Measurements from ENCODE around the gene PLEKHF1. TPM values are rescaled to one million over a fixed set of nuclear protein-coding genes. Genes with fewer than 3 reads are reported as not detected.

PLEKHF1 gene
- total and polyA plus RNA-seq, 2 of the 13 experiments (the other 11 are each of a cell fraction or from before 2014, with no cell fraction given), result 2.9 to 3.8 TPM

DNA sequence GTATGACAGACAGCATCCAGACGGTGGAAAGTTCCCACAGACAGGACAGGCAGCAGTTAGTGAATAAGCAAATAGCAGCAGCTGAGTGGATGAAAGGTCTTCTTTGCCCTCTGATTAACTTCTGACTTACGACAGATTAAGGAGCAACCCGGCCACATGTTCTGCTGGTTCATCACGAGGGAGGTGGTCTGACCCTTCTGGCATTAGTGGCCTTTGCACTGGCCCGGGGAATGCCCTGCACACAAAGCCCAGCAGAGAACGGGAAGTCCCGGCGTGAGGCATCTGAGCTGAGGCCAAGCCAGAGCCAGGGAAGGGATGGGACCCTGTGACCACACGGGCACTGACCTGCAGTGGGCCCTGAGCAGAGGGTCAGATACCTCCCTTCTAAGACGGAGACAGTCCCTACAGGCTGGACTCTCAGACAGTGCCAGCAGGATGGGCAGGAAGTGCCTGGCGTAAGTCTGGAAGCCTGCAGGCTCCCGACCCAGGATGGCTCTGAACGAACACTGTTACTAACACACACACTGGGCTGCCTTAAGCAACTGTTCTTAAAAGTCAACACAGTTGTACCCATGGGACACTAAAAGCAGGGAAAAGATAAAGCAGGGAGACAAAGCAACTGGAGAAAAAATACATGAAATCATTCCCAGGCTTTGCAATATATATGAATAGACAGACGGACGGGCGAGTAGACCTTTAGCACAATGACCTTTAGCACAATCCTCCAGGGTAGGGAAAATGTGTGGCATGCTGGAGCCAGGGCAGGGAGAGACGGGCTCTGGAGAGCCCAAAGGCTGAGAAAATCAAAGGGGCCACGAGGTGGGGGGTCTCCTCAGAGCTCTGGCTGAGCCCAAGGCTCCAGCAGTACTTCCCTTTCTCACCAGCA lies 43.5 kb downstream of the PLEKHF1 start (continued):
- TF ChIP-seq PTBP1 (IDR thresholded peaks at IDR 0.05; ENCODE audit: low read depth, low read length, poor library complexity, severe bottlenecking) (no peak), SATB2 (CRISPR knock-in tag; IDR thresholded peaks at IDR 0.05) (no peak), REPIN1 (CRISPR knock-in tag; IDR thresholded peaks at IDR 0.05; ENCODE audit: borderline replicate concordance, low read depth) (0 out of 2 replicates have a peak, but pooled peaks have one; percentile 19), PPARG (CRISPR knock-in tag; conservative IDR thresholded peaks at IDR 0.05) (peak; percentile 96), NR2F1 (CRISPR knock-in tag; IDR thresholded peaks at IDR 0.05) (peak; percentile 80 to 85; a peak in 3 of 4 replicates), DMAP1 (CRISPR knock-in tag; IDR thresholded peaks at IDR 0.05) (peak; percentile 92), PAWR (CRISPR knock-in tag; IDR thresholded peaks at IDR 0.05; ENCODE audit: borderline replicate concordance) (no peak), KAT7 (CRISPR knock-in tag; IDR thresholded peaks at IDR 0.05; ENCODE audit: borderline replicate concordance) (peak; percentile 77; the same call in 1 of the 2 replicates), ZNF569 (CRISPR knock-in tag; IDR thresholded peaks at IDR 0.05; ENCODE audit: borderline replicate concordance) (no peak), MIER2 (CRISPR knock-in tag; IDR thresholded peaks at IDR 0.05) (no peak), ZNF138 (CRISPR knock-in tag; IDR thresholded peaks at IDR 0.05; ENCODE audit: low read depth) (no peak), MZF1 (CRISPR knock-in tag; IDR thresholded peaks at IDR 0.05; ENCODE audit: borderline replicate concordance) (peak; percentile 50; the same call in 1 of the 2 replicates), KAT8 (CRISPR knock-in tag; IDR thresholded peaks at IDR 0.05) (peak; percentile 40), NFKB2 (CRISPR knock-in tag; IDR thresholded peaks at IDR 0.05; ENCODE audit: borderline replicate concordance) (0 out of 2 replicates have a peak, but pooled peaks have one; percentile 16), SAP130 (CRISPR knock-in tag; IDR thresholded peaks at IDR 0.05; ENCODE audit: low read depth) (peak; percentile 77), ATF1 (CRISPR knock-in tag; IDR thresholded peaks at IDR 0.05) (no peak)
- TF ChIP-seq, protein P1, sequence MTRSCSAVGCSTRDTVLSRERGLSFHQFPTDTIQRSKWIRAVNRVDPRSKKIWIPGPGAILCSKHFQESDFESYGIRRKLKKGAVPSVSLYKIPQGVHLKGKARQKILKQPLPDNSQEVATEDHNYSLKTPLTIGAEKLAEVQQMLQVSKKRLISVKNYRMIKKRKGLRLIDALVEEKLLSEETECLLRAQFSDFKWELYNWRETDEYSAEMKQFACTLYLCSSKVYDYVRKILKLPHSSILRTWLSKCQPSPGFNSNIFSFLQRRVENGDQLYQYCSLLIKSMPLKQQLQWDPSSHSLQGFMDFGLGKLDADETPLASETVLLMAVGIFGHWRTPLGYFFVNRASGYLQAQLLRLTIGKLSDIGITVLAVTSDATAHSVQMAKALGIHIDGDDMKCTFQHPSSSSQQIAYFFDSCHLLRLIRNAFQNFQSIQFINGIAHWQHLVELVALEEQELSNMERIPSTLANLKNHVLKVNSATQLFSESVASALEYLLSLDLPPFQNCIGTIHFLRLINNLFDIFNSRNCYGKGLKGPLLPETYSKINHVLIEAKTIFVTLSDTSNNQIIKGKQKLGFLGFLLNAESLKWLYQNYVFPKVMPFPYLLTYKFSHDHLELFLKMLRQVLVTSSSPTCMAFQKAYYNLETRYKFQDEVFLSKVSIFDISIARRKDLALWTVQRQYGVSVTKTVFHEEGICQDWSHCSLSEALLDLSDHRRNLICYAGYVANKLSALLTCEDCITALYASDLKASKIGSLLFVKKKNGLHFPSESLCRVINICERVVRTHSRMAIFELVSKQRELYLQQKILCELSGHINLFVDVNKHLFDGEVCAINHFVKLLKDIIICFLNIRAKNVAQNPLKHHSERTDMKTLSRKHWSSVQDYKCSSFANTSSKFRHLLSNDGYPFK (CRISPR knock-in tag; IDR thresholded peaks at IDR 0.05; ENCODE audit: borderline replicate concordance), result no peak; the same call in 1 of the 2 replicates
- TF ChIP-seq, protein P2, sequence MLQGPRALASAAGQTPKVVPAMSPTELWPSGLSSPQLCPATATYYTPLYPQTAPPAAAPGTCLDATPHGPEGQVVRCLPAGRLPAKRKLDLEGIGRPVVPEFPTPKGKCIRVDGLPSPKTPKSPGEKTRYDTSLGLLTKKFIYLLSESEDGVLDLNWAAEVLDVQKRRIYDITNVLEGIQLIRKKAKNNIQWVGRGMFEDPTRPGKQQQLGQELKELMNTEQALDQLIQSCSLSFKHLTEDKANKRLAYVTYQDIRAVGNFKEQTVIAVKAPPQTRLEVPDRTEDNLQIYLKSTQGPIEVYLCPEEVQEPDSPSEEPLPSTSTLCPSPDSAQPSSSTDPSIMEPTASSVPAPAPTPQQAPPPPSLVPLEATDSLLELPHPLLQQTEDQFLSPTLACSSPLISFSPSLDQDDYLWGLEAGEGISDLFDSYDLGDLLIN (CRISPR knock-in tag; IDR thresholded peaks at IDR 0.05; ENCODE audit: borderline replicate concordance), result no peak
- TF ChIP-seq, protein P3, sequence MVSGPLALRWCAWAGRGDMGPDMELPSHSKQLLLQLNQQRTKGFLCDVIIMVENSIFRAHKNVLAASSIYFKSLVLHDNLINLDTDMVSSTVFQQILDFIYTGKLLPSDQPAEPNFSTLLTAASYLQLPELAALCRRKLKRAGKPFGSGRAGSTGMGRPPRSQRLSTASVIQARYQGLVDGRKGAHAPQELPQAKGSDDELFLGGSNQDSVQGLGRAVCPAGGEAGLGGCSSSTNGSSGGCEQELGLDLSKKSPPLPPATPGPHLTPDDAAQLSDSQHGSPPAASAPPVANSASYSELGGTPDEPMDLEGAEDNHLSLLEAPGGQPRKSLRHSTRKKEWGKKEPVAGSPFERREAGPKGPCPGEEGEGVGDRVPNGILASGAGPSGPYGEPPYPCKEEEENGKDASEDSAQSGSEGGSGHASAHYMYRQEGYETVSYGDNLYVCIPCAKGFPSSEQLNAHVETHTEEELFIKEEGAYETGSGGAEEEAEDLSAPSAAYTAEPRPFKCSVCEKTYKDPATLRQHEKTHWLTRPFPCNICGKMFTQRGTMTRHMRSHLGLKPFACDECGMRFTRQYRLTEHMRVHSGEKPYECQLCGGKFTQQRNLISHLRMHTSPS (CRISPR knock-in tag; IDR thresholded peaks at IDR 0.05; ENCODE audit: low read depth), result peak; percentile 81
- TF ChIP-seq, protein P4, sequence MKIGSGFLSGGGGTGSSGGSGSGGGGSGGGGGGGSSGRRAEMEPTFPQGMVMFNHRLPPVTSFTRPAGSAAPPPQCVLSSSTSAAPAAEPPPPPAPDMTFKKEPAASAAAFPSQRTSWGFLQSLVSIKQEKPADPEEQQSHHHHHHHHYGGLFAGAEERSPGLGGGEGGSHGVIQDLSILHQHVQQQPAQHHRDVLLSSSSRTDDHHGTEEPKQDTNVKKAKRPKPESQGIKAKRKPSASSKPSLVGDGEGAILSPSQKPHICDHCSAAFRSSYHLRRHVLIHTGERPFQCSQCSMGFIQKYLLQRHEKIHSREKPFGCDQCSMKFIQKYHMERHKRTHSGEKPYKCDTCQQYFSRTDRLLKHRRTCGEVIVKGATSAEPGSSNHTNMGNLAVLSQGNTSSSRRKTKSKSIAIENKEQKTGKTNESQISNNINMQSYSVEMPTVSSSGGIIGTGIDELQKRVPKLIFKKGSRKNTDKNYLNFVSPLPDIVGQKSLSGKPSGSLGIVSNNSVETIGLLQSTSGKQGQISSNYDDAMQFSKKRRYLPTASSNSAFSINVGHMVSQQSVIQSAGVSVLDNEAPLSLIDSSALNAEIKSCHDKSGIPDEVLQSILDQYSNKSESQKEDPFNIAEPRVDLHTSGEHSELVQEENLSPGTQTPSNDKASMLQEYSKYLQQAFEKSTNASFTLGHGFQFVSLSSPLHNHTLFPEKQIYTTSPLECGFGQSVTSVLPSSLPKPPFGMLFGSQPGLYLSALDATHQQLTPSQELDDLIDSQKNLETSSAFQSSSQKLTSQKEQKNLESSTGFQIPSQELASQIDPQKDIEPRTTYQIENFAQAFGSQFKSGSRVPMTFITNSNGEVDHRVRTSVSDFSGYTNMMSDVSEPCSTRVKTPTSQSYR (CRISPR knock-in tag; IDR thresholded peaks at IDR 0.05; ENCODE audit: borderline replicate concordance), result peak; percentile 56; the same call in 1 of the 2 replicates
